ENCODE data around the gene ANKH. TPM values are rescaled to one million over a fixed set of nuclear protein-coding genes. Genes with fewer than 3 reads are reported as not detected.

Gene ANKH
- total and polyA plus RNA-seq, 10 of the 15 experiments (the other 5 are each of a cell fraction or from before 2014, with no cell fraction given): 2.1 to 43.9 (median 14.4) TPM

- no peak overlapping the region for H3K27ac ChIP-seq (ENCODE audit: control insufficient read depth, insufficient read depth)
- no TSS peak for BruUV-seq (replicated peaks)
Measured at GRCh38 chr5:14802541-14802940, 69.0 kb downstream of the ANKH start.

More at GRCh38 chr5:14802541-14802940, 69.0 kb downstream of the ANKH start:
- Histone ChIP-seq H3K4me1 (ENCODE audit: control insufficient read depth, insufficient read depth, low read length) (no peaks in the 10 kb centered on the region), H3K9me3 (replicated peaks; ENCODE audit: control insufficient read depth, insufficient read depth, low read length) (no peaks in the 10 kb centered on the region), H3K4me2 (ENCODE audit: control insufficient read depth, insufficient read depth) (no peak overlapping the region), H3K36me3 (ENCODE audit: control insufficient read depth in 2 of 2, insufficient read depth in 2 of 2, low read length in 1 of 2) (no peaks in the 10 kb centered on the region), H3K9ac (ENCODE audit: control insufficient read depth, insufficient read depth, low read length) (no peak overlapping the region), H3K79me2 (ENCODE audit: control insufficient read depth, insufficient read depth, low read length) (no peaks in the 10 kb centered on the region), H4K20me1 (ENCODE audit: control insufficient read depth, insufficient read depth) (no peaks in the 10 kb centered on the region), H2AFZ (ENCODE audit: control insufficient read depth, low read depth, low read length) (no peak overlapping the region), H3K27me3 (replicated peaks in 1 of 2; ENCODE audit: control insufficient read depth in 2 of 2, insufficient read depth in 2 of 2, low read length in 1 of 2) (no peaks in the 10 kb centered on the region), H3K4me3 (no peak overlapping the region)
- no peak for ATAC-seq
- ChIA-PET CTCF (no interaction called here), POLR2A (no interaction called here), RAD21 (ENCODE audit: unreplicated experiment) (no interaction called here), SMC1A (ENCODE audit: uncharacterized antibody, unreplicated experiment) (no interaction called here)
- TF ChIP-seq RUNX3 (IDR thresholded peaks at IDR 0.05; ENCODE audit: low read length) (no peak), IKZF2 (IDR thresholded peaks at IDR 0.05) (no peak), SMAD1 (IDR thresholded peaks at IDR 0.05; ENCODE audit: low read depth, partially characterized antibody) (no peak), MXI1 (IDR thresholded peaks at IDR 0.05; ENCODE audit: low read depth, low read length) (no peak), ESRRA (IDR thresholded peaks at IDR 0.05; ENCODE audit: low read length) (no peak), YY1 (IDR thresholded peaks at IDR 0.05; ENCODE audit: low read depth, low read length) (no peak)
- TF ChIP-seq, protein P1, sequence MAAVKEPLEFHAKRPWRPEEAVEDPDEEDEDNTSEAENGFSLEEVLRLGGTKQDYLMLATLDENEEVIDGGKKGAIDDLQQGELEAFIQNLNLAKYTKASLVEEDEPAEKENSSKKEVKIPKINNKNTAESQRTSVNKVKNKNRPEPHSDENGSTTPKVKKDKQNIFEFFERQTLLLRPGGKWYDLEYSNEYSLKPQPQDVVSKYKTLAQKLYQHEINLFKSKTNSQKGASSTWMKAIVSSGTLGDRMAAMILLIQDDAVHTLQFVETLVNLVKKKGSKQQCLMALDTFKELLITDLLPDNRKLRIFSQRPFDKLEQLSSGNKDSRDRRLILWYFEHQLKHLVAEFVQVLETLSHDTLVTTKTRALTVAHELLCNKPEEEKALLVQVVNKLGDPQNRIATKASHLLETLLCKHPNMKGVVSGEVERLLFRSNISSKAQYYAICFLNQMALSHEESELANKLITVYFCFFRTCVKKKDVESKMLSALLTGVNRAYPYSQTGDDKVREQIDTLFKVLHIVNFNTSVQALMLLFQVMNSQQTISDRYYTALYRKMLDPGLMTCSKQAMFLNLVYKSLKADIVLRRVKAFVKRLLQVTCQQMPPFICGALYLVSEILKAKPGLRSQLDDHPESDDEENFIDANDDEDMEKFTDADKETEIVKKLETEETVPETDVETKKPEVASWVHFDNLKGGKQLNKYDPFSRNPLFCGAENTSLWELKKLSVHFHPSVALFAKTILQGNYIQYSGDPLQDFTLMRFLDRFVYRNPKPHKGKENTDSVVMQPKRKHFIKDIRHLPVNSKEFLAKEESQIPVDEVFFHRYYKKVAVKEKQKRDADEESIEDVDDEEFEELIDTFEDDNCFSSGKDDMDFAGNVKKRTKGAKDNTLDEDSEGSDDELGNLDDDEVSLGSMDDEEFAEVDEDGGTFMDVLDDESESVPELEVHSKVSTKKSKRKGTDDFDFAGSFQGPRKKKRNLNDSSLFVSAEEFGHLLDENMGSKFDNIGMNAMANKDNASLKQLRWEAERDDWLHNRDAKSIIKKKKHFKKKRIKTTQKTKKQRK (IDR thresholded peaks at IDR 0.05; ENCODE audit: low read depth, low read length): no peak
- TF ChIP-seq, protein P2, sequence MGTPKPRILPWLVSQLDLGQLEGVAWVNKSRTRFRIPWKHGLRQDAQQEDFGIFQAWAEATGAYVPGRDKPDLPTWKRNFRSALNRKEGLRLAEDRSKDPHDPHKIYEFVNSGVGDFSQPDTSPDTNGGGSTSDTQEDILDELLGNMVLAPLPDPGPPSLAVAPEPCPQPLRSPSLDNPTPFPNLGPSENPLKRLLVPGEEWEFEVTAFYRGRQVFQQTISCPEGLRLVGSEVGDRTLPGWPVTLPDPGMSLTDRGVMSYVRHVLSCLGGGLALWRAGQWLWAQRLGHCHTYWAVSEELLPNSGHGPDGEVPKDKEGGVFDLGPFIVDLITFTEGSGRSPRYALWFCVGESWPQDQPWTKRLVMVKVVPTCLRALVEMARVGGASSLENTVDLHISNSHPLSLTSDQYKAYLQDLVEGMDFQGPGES (IDR thresholded peaks at IDR 0.05): no peak
- WGBS (ENCODE audit: insufficient coverage, insufficient replicate concordance, low lambda C conversion rate, missing lambda C conversion rate): 85% methylated on average over 3 of the region's 3 CpGs
- in situ Hi-C loops (cut with MboI) (no loop called here), intact Hi-C loops (cut with micrococcal nuclease; ENCODE audit: unreplicated experiment) (no loop called here)
- FAIRE-seq: no peak
- no peak for DNase-seq (ENCODE audit: low read depth, low spot score)

All from GM12878 (cell line).